Activated CD8-positive, alpha-beta T cell treated with anti-CD3 and anti-CD28 coated beads for 36 hours (primary cell): Measurements from ENCODE around the gene FRMD5. TPM values are rescaled to one million over a fixed set of nuclear protein-coding genes. Genes with fewer than 3 reads are reported as not detected.

ENCODE experiments used
- ATAC-seq: fragments of 200-7000 bp; cut with Tn5 transposase; one replicate; pipeline ENCODE4 v1.10.0; 2021; ENCODE audit warnings: mild to moderate bottlenecking, moderate library complexity
- CTCF ChIA-PET: fragments of 350-600 bp; sonication (Branson Sonifier 250); formaldehyde crosslinking; loops from one replicate; lab custom pipeline; 2021; ENCODE audit warnings: antibody characterized with exemption; lab: Charles Lee
- POLR2A ChIA-PET: fragments of 350-600 bp; sonication (Branson Sonifier 250); formaldehyde crosslinking; loops from one replicate; lab custom pipeline; 2021; ENCODE audit warnings: antibody characterized with exemption; lab: Charles Lee
- DNase-seq: peaks from one replicate; pipeline ENCODE4 v3.0.0-alpha.2; 2020
- H3K27ac Mint-ChIP-seq: one replicate; pipeline ENCODE4 v1.8.0; 2021; ENCODE audit warnings: mild to moderate bottlenecking, mixed read lengths
- H3K27me3 Mint-ChIP-seq: one replicate; pipeline ENCODE4 v1.8.0; 2021; ENCODE audit warnings: mixed read lengths
- H3K36me3 Mint-ChIP-seq: one replicate; pipeline ENCODE4 v1.8.0; 2021; ENCODE audit warnings: low read depth, mixed read lengths
- H3K4me1 Mint-ChIP-seq: one replicate; pipeline ENCODE4 v1.8.0; 2021; ENCODE audit warnings: low read depth, mixed read lengths
- H3K4me3 Mint-ChIP-seq: one replicate; pipeline ENCODE4 v1.8.0; 2021; ENCODE audit warnings: mild to moderate bottlenecking, moderate library complexity, mixed read lengths
- H3K9me3 Mint-ChIP-seq: one replicate; pipeline ENCODE4 v1.8.0; 2021; ENCODE audit warnings: mixed read lengths
- intact Hi-C: fragments of 100-400 bp; cut with micrococcal nuclease; formaldehyde crosslinking; loops from one replicate; pipeline ENCODE4 v1.10.0; 2022
- total RNA-seq, 2 experiments: library from RNA; stranded (reverse); gene quantifications; one replicate each; pipeline ENCODE4 v1.2.3, GENCODE V29; 2021
- TF ChIP-seq, protein P1 (sequence below): fragments of 200-600 bp; IDR thresholded peaks from one replicate; pipeline ENCODE4 v1.8.0; 2022; ENCODE audit warnings: antibody characterized with exemption, mild to moderate bottlenecking

The FRMD5 gene
- total RNA-seq, 2 experiments from 2014 or later = 0.23 to 0.25 TPM

DNA sequence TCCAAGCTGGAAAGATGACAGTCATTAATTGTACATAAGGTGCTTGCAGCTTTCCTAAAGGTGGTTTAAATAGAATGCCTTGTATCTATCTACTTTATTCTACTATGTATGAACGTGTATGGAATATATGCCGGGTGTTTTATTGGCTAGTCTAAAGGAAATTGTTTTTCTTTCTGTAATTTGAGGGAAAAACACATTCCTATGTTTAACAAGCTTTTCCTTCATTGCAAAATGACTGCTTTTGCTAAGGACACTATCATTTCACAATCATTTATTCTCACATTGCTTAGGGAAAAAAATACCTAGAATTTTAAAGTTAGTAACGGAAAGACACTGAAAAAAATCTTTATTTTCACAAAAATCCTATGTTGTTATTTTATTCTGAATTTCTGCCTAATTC is 226.5 kb downstream of the FRMD5 start:
- no peak overlapping the region for H3K27ac Mint-ChIP-seq
- no peak for ATAC-seq
- ChIA-PET POLR2A (no interaction called here), CTCF (interaction anchor here (1.2 kb wide), 1 partner anchor 65 kb away, joined by 4 read pairs; no protein-coding TSS in a partner anchor)
- no peak overlapping the region for H3K4me3 Mint-ChIP-seq
- TF ChIP-seq, protein P1, sequence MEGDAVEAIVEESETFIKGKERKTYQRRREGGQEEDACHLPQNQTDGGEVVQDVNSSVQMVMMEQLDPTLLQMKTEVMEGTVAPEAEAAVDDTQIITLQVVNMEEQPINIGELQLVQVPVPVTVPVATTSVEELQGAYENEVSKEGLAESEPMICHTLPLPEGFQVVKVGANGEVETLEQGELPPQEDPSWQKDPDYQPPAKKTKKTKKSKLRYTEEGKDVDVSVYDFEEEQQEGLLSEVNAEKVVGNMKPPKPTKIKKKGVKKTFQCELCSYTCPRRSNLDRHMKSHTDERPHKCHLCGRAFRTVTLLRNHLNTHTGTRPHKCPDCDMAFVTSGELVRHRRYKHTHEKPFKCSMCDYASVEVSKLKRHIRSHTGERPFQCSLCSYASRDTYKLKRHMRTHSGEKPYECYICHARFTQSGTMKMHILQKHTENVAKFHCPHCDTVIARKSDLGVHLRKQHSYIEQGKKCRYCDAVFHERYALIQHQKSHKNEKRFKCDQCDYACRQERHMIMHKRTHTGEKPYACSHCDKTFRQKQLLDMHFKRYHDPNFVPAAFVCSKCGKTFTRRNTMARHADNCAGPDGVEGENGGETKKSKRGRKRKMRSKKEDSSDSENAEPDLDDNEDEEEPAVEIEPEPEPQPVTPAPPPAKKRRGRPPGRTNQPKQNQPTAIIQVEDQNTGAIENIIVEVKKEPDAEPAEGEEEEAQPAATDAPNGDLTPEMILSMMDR = no peak
- no peaks in the 10 kb centered on the region for H3K4me1 Mint-ChIP-seq
- DNase-seq = no peak
- H3K36me3 Mint-ChIP-seq = no peaks in the 10 kb centered on the region
- H3K9me3 Mint-ChIP-seq = no peaks in the 10 kb centered on the region
- intact Hi-C loops = no loop called here
- H3K27me3 Mint-ChIP-seq = peaks cover 14% of the 10 kb centered on the region

DNA sequence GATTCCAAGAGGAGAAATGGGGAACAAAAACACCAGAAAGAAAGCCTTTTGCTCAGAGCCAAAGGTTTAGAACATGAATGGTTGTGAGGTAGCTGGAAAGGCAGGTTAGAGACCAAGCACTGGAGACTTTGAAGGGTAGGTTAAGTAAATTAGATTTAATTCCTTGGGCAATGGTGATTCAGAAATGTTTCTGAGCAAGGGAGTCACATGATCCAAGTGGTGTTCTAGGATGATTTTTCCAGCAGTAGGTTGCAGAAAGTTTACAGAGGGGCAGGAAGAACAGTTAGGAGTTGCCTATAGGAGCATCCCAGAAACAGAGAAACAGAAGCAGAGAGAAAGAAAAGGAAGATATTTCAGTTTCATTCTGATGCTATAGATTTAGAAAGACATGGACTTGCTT is 228.4 kb downstream of the FRMD5 start:
- ChIA-PET POLR2A (no interaction called here), CTCF (no interaction called here)
- ATAC-seq (no peak), DNase-seq (no peak)
- Mint-ChIP-seq H3K4me1 (no peaks in the 10 kb centered on the region), H3K36me3 (no peaks in the 10 kb centered on the region), H3K9me3 (no peaks in the 10 kb centered on the region), H3K27ac (no peak overlapping the region), H3K27me3 (peaks cover 15% of the 10 kb centered on the region), H3K4me3 (no peak overlapping the region)
- intact Hi-C loops = no loop called here
- TF ChIP-seq, protein P1 = no peak

GRCh38 chr15:43958861-43959330 is 236.2 kb downstream of the FRMD5 start:
- Mint-ChIP-seq H3K27ac (no peak overlapping the region), H3K27me3 (peaks cover 28% of the 10 kb centered on the region), H3K4me3 (no peak overlapping the region), H3K9me3 (no peaks in the 10 kb centered on the region), H3K4me1 (peaks cover 15% of the 10 kb centered on the region), H3K36me3 (no peaks in the 10 kb centered on the region)
- TF ChIP-seq, protein P1 = no peak
- intact Hi-C loops = no loop called here
- no peak for ATAC-seq
- ChIA-PET POLR2A (no interaction called here), CTCF (interaction anchor here (0.9 to 1.5 kb wide), 2 partner anchors 55 to 56 kb away, joined by 3 to 4 read pairs; no protein-coding TSS in a partner anchor)
- no peak for DNase-seq

- TF ChIP-seq, protein P1 = no peak
- ChIA-PET POLR2A (no interaction called here), CTCF (no interaction called here)
- no peaks in the 10 kb centered on the region for H3K9me3 Mint-ChIP-seq
- no peaks in the 10 kb centered on the region for H3K36me3 Mint-ChIP-seq
- H3K27me3 Mint-ChIP-seq = peaks cover 29% of the 10 kb centered on the region
- H3K4me3 Mint-ChIP-seq = no peak overlapping the region
- intact Hi-C loops = no loop called here
- no peak overlapping the region for H3K27ac Mint-ChIP-seq
- DNase-seq (no peak), ATAC-seq (no peak)
- peaks cover 25% of the 10 kb centered on the region for H3K4me1 Mint-ChIP-seq
Observed at GRCh38 chr15:43957724-43958123, 237.3 kb downstream of the FRMD5 start.

DNA sequence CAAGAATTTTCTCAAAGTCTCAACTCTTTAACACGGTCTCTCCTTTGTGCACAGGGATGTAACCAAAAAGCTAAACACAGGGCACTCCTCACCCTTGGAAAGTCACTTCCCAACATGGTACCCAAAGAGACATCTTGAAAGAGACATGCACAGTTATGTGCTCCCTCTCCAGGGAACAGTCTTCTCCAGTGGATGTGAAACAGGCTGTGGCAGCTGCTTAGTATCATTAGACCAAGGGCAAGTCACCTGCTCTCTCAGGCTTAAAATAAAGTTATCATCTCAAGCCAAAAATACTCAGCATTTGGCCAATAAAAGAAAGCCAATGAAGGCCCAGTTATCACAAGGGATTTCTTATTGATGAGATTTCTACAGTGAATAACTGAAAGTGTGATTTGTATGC is 239.9 kb downstream of the FRMD5 start:
- POLR2A ChIA-PET = interaction anchor here (0.6 kb wide), 1 partner anchor 14 kb away, joined by 3 read pairs; no protein-coding TSS in a partner anchor
- CTCF ChIA-PET = no interaction called here
- H3K9me3 Mint-ChIP-seq = no peaks in the 10 kb centered on the region
- H3K27me3 Mint-ChIP-seq = peaks cover 24% of the 10 kb centered on the region
- TF ChIP-seq, protein P1 = no peak
- H3K27ac Mint-ChIP-seq = no peak overlapping the region
- no peaks in the 10 kb centered on the region for H3K36me3 Mint-ChIP-seq
- H3K4me3 Mint-ChIP-seq = no peak overlapping the region
- peaks cover 27% of the 10 kb centered on the region for H3K4me1 Mint-ChIP-seq
- intact Hi-C loops = no loop called here
- ATAC-seq (no peak), DNase-seq (no peak)
